GM20431 (cell line): ENCODE data around the gene NAA16.

Experiments used
- in situ Hi-C: fragments of 300-500 bp; cut with MseI, MboI; formaldehyde crosslinking; loops from one replicate; pipeline ENCODE4 v1.15.0; 2020; ENCODE audit warnings: low sequenced_read_pairs; ENCODE audit not compliant: unreplicated experiment

The NAA16 gene

DNA sequence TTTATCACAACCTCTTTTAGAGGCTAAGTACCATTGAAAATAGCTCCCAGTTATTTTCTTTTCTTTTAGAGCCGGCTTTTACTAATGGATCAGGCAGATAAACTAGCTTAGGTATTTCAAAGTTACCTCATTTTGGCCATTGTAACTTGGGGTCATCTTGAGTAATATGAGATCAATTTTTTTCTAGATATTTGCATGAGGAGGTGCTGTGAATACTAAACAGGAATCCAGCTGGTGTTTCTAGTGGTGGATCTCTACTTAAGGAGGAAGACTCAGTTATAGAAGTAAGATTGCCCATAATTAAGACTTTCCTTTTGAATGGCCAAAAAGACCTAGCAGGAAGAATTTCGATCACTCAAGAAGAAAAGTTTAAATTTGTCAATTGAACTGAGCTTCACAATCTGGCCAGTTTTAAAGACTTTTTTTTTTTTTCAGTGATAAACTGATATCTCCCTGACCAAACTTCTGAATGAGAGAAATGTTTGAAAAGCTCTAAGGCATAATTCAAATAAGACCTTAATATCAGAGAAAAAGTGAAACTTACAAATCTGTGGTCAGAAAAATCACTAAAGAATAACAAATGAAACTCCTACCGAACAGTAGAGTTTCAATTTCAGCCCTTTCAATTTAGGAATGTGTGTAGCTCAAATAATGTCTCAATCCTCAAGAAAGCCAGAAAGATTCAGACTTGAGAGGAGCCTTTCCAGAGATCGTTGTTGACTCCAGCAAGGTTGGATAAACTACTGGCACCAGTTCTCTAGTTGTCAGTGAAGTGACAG lies 11.6 kb upstream of the NAA16 start:
- in situ Hi-C loops, result no loop called here

DNA sequence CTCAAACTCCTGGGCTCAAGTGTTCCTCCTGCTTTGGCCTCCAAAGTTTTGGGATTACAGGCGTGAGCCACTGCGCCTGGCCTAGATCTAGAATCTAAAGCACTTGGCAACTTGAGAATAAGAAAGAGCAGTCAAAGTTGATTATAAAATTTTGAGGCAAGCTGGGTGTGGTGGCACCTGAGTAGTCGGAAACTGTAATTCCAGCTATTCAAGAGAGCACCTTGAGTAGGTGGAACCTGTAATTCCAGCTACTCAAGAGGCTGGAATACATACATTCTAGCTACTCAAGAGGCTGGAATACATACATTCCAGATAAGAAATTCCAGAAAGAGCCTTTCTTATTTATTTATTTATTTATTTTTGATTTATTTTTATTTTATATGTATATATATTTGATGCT lies 8.3 kb upstream of the NAA16 start:
- in situ Hi-C loops, result no loop called here

DNA sequence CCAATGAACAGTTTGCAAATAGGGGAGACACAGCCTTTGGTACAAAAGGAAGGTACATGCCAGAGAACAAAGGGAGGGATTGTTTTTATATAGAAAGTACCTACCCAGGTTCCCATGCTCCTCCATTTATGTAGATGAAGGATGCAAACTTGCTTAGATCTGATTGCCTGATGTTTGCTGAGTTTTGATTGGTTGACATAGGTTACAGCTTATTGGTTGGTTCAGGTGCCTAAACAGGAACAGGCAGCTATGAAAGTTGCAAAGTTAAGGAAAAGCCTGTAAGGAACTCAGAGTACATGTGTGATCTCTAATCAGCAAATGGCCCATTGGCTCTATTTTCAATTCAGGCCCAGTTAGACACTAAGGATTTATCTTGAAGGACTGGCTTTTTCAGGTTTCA lies 6.5 kb upstream of the NAA16 start:
- in situ Hi-C loops, result no loop called here

DNA sequence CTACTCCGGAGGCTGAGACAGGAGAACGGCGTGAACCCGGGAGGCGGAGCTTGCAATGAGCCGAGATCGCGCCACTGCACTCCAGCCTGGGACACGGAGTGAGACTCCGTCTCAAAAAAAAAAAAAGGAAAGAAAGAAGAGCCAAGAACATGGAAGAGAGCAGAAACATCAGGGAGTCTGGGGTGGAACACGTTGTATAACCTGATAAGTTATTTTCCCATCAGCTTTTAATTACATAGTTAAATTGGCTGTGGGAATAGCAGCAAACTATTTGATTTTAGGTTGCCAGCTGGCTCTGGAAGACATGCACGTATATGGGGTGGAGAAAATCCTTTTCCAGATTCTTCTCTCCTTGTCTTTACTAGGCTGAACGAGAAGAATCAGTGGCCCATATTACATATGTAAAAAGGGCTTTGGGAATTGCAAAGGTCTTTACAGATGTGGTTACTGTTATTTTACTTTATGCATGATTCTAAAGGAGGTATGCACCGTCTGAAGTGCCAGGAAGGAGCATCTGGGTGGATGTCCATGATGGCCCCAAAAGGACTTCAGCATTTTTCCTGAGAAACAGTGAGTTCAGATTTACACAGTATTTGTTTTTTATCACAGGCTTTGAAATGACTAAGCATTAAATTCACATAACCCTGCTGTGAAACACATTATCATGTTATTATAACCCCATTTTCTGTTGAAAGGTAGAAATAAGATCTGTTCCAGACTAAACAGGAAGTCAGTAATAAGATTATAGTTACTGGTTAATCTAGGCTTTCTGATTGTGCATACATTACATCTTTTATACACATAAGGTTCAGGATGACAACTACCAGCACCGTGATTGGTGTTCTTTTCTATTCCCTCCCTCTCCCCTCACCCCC lies 4.6 kb upstream of the NAA16 start:
- in situ Hi-C loops, result no loop called here

DNA sequence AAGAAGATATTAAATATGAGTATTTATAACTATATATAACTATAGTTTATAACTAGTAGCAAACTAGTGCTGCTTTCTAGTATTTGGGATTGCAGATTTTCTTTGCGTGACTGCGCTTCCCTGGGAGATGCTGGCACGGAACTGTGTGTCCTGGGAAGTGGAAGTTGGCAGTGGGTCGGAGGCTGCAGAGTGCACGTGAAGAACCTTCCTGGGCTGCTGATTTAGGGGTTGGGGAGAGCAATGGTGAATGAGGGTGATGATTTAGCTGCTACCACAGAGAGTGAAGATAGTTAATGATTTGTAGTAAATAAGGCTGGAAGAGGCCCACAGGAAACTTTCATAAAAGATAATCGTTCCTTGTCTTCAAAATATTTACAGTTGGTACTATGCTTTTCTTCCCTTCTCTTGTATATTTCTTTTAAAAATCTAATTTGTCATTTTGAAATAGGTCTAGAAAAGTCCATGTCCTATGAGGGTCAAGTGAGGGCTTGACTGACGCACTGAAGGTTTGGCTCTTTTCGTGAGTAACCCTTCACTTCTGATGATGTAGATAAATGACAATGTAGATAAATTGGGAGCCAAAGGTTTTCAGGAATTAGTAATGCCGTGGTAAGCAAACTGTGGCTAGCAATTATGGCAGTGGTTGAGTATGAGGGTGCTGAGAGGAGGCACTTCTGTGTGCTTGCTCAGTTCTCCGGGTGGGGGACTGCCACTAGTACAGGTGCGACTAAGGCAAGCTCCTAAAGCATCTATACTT lies 3.0 kb upstream of the NAA16 start:
- in situ Hi-C loops, result no loop called here

DNA sequence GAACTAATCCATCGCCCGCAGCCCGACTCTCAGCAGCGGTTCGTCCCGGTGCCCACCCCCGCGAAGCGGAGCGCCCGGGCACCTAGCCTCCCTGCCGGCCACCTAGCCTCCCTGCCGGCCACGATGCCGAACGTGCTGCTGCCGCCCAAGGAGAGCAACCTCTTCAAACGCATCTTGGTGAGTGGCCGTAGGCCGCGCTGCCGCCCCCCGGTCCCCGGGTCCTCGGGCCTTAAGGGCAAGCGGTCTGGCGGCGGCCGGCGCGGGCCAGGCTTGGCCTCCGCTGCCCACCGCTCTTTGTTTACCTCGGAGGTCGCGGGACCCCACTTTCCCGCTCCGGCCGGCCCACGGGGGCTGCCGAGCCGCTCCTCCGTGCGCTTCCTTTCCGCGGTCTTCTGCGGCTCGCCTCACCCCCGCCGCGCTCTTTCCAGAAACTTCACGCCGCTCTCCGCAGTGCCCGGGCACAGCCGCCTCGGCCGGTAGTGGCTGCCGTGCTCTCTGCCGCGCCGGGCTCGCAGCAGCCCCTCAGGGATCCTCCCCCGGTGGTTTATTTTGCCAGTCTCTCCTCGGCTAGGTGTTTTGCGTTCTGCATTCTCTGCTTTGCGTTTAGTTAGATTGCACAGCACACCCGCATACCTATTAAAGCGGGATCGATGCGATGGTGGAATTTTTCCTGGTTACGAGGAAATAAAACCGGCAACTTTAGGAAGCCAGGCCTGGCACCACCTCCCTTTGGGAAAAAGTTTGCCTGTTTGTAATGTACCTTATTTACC lies 524 bp downstream of the NAA16 start:
- in situ Hi-C loops, result no loop called here

DNA sequence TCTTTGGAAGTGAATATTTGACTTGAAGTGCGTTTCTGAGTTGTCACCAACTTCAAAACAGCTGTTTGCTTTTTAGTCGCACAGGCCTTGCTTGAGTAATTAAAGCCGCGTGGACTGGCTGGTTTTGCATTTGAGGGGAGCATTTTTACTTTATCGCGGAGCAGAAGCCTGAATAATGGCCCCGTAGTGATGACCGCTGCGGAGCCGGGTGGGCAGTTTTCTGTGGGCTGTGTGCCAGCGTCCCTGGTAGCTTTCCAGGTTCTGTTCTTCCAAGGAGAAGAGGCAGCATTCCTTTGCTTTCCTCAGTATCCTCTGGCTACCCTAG lies 1.1 kb downstream of the NAA16 start:
- in situ Hi-C loops, result no loop called here

DNA sequence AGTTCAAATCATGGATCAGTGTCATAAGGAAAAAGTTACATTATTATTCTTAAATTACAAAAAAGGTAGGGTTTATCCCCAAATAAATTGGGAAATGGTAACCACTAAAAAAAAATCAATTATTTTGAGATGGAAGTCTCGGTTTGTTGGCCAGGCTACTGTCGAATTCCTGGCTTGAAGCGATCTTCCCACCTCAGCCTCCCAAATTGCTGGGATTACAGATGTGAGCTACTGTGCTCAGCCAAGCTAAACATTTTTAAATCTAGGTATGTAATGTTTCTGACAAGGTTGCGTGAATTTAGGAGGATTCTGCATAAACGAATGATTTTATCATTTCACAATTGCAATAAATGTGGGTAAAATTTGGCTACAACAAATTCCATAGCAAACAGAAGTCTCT lies 2.0 kb downstream of the NAA16 start:
- in situ Hi-C loops, result no loop called here

DNA sequence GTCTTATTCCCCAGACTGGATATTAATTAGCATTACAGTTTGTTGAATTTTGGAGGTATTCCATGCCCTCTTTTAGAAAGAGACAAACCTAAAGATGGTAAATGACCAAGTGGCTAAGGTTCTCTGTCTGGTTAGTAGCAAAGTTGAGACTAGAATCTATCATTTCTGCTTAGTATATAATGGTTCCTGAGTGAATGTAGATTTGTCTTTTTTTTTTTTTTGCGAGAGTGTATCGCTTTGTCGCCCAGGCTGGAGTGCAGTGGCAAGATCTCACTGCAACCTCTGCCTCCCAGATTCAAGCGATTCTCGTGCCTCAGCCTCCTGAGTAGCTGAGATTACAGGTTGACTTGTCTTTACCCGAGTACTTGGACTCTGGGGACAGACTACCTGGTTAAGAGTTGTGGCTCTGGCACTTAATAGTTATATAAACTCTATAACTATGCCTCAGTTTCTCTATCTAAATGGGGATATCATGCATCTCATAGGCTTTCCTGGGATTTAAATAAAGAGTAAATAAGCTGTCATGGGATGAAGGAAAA lies 2.7 kb downstream of the NAA16 start:
- in situ Hi-C loops, result no loop called here

DNA sequence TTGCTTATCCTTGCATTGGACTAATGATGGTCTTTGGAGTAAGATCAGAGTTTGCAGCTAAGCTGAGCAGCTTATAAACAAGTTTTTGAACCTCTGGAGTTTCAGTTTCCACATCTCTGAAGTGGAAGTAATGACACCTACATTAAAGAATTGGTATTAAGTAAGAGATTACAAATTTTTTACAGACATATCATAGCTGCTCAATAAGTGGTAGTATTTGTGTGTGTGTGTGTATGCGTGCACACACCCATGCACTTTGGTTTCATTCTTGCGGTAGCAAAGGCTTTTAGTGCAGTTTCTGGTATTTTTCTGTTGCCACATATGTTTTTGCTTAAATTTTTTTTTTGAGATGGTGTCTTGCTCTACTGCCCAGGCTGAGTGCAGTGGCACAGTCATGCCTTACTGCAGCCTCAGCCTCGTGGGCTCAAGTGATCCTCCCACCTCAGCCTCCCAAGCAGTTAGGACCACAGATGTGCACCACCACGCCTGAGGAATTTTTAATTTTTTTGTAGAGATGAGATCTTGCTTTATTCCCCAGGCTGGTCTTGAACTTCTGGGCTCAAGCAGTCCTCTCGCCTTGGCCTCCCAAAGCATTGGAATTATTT lies 4.5 kb downstream of the NAA16 start:
- in situ Hi-C loops, result no loop called here

DNA sequence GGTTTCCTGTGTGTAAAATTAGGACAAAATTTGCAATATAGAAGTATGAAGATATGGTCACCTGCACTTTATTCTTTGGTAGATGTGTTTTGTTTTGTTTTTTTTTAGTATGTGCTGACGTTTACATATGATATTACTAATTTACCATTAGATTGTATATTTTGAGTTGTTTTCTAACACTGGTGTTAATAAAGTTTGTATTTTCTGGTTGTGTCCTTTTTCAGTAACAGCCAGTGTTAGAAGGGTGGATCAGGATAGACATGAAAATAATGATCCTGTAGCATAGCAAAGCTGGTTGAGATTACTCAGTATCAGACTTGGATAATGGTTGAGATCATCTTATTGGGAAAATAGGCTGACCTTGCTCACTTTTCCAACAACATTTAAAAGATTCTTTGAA lies 6.2 kb downstream of the NAA16 start:
- in situ Hi-C loops, result no loop called here

DNA sequence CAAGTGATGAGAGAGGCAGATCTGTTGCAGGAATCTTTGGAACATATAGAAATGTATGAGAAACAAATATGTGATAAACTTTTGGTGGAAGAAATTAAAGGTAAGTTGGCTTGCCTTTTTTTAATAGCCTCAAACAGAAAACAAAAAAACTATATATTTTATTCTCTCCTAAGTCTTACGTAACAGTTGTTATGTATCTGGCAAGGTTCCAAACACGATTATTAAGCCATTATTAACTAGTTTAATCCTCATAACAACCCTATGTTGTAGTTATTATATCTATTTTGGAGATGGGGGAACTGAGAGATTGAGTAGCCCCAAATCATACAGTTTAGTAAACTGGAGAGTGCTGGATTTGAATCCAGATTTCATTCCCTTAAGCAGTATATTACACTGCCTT lies 14.7 kb downstream of the NAA16 start:
- in situ Hi-C loops, result no loop called here

DNA sequence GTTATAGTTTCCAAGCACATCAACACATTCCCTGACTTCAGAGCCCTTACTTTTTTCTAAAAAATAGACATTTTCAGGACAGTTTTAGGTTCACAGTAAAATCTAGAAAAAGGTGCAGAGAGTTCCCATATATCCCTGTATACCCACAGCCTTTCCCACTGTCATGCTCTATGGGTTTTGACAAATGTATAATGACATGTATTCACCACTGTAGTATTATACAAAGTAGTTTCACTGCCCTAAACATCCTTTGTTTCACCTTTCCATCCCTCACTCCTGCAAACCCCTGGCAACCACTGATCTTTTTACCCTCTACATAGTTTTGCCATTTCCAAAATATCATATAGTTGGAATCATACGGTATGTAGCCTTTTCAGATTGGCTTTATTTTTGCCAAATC lies 15.6 kb downstream of the NAA16 start:
- in situ Hi-C loops, result no loop called here

DNA sequence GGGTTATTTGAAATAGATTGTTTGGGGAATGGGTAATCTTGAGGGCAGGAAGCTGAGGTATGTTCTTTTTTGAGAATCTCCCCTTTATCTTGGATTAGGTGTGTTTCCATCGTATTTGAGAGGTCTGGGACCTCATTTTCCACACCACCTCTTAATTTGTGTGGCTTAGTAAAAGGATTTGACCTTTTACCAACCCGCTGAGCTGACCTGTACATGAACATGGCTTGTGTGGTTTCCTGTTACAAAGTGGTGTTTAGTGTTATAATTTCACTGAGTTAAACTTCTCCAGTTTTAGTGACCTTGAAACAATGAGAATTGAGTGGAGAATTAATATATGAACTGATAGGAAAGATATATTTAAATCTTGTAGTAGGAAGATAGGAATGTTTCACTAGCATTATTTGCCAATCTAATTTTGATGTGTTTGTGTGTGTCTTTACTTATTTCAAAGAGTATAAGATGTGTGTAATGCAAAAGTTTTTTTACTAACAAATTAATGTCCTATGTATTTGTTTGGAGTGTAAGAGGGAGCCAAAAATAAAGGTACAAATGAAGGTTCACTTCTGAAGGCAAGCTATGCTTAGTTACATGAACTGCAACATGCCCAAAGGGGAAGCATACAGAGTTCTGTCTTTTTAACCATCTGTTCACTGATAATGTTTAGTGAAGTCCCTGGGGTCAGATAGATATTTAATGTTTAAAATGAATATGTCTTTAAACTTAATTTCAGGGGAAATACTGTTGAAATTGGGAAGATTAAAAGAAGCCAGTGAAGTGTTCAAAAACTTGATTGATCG lies 17.1 kb downstream of the NAA16 start:
- in situ Hi-C loops, result no loop called here

DNA sequence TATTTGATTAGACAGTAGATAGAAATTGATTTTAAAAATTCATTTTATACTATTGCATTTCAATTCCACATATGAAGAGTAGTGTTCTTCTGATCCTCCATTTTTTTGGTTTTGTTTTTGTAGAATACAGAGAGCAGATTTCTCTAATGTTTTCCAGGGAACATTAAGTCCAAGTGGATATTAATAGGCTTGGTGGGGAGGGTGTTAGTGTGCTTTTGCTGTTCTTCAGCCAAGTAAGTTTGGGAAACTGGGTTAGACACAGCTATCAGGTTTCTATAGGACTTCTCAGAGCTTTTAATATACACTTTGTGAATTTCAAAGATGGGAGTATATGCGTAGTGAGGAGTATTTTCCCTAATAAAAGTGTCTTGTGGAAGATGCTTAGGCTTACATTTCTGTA lies 21.8 kb downstream of the NAA16 start:
- in situ Hi-C loops, result no loop called here

DNA sequence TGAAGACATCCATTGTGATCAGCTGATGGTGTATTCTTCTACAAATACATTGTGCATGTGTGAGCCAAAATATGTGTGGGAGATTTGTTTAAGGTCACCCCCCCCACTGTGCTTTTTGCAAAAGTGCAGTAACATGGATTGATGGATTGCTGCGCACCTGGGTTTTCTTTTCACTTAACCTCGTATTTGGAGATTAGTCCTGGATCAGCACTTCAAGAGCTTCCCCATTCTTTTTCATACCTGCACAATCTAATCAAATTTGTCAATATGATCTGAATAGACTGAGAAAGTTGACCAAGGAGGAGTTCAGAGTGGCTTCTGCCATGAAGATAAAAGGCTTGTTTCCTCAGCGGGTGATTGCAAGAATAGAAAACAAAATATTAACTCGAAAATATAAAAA lies 23.7 kb downstream of the NAA16 start:
- in situ Hi-C loops, result no loop called here

DNA sequence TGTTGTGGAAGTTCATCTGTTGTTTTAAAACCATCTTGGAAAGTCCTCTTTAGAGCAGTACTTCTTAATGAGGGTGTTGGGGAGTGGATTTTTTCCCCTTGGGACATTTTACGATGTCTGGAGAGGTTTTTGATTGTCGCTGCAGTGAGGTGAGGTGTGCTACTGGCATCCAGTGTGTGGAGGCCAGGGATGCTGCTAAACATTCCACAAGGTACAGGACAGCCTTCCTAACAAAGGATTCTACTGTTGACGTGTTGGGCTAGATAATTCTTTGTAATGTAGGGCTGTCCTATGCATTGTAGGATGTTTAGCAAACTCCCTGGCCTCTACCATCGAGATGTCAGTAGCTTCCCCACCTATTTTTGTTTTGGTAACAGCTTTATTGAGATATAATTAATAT lies 33.3 kb downstream of the NAA16 start:
- in situ Hi-C loops, result no loop called here

DNA sequence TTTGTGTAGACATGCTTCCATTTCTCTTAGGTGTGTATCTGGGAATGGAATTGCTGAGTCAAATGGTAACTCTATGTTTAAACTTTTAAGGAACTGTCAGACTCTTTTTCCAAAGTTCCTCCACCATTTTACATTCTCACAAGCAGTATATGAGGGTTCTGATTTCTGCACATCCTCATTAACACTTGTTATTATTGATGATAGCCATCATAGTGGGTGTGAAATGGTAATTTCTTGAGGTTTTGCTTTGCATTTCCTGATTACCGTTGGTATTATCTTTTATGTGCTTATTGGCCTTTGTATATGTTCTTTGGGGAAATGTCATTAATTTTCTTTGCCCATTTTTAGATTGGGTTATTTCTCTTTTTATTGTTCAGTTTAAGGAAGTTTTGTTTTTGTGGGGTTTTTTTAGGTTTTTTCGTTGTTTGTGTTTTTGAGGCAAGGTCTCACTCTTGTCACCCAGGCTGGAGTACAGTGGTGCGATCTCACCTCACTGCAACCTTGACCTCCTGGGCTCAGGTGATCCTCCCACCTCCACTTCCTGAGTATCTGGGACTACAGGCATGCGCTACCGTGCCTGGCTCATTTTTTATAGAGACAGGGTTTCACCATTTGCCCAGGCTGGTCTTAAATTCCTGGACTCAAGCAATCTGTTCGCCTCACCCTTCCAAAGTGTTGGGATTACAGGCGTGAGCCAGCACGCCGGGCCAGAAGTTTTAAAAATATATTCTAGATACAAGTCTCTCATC lies 34.3 kb downstream of the NAA16 start:
- in situ Hi-C loops, result no loop called here
